ENCODE data around the gene NUDT12.

NUDT12 gene

GRCh38 chr5:103562453-103563157 lies at the start of gene NUDT12:
Gene NUDT12, minus strand, starts transcription at chr5:103562789. Its CDS starts 2,541 bp downstream, at chr5:103560248.
- DNase-seq: no peak

GRCh38 chr5:103607346-103607745 lies 44.8 kb upstream of the NUDT12 start:
- no peak for DNase-seq

GRCh38 chr5:103605277-103605676 lies 42.7 kb upstream of the NUDT12 start:
- DNase-seq: no peak

- DNase-seq: no peak
These were observed 39.8 kb upstream of the NUDT12 start for GRCh38 chr5:103602438-103602837.

- no peak for DNase-seq
These were observed 38.7 kb upstream of the NUDT12 start for GRCh38 chr5:103601314-103601713.

- no peak for DNase-seq
These were observed 37.5 kb upstream of the NUDT12 start for GRCh38 chr5:103600086-103600485.

- no peak for DNase-seq
These were observed 36.5 kb upstream of the NUDT12 start for GRCh38 chr5:103598997-103599566.

- DNase-seq: no peak
These were observed 27.6 kb upstream of the NUDT12 start for GRCh38 chr5:103590221-103590620.

- DNase-seq: no peak
These were observed 27.2 kb upstream of the NUDT12 start for GRCh38 chr5:103589776-103590175.

GRCh38 chr5:103589357-103589756 lies 26.8 kb upstream of the NUDT12 start:
- DNase-seq: no peak

- DNase-seq: no peak
These were observed 24.7 kb upstream of the NUDT12 start for GRCh38 chr5:103587185-103587748.

GRCh38 chr5:103582364-103582763 lies 19.8 kb upstream of the NUDT12 start:
- DNase-seq: no peak

GRCh38 chr5:103573411-103573810 lies 10.8 kb upstream of the NUDT12 start:
- no peak for DNase-seq

GRCh38 chr5:103572454-103572853 lies 9.9 kb upstream of the NUDT12 start:
- DNase-seq: no peak

GRCh38 chr5:103571730-103572129 lies 9.1 kb upstream of the NUDT12 start:
- DNase-seq: no peak

- no peak for DNase-seq
These were observed 6.9 kb upstream of the NUDT12 start for GRCh38 chr5:103569313-103570060.

GRCh38 chr5:103565719-103566118 lies 3.1 kb upstream of the NUDT12 start:
- no peak for DNase-seq

GRCh38 chr5:103561685-103562452 lies 720 bp downstream of the NUDT12 start:
- no peak for DNase-seq

- no peak for DNase-seq
These were observed 1.8 kb downstream of the NUDT12 start for GRCh38 chr5:103560826-103561225.

GRCh38 chr5:103546858-103547257 lies 15.7 kb downstream of the NUDT12 start:
- no peak for DNase-seq

- DNase-seq: no peak
These were observed 20.1 kb downstream of the NUDT12 start for GRCh38 chr5:103542441-103542840.

GRCh38 chr5:103541569-103541968 lies 21.0 kb downstream of the NUDT12 start:
- no peak for DNase-seq

- DNase-seq: no peak
These were observed 21.5 kb downstream of the NUDT12 start for GRCh38 chr5:103541114-103541513.

Measured in NCI-H1048 (cell line).